Measurements from ENCODE around the gene SNAPC2.

The SNAPC2 gene

GRCh38 chr19:7919610-7920518 lies at the start of gene SNAPC2:
TSS of gene SNAPC2 (plus strand) at chr19:7920338. CDS start at chr19:7920367, 29 bp downstream.
- DNase-seq: peak; percentile 95

GRCh38 chr19:7870571-7871436 lies 49.3 kb upstream of the SNAPC2 start:
- DNase-seq: no peak

- peak; percentile 53 for DNase-seq
These were observed 48.5 kb upstream of the SNAPC2 start for GRCh38 chr19:7871437-7872305.

- DNase-seq: no peak
These were observed 47.6 kb upstream of the SNAPC2 start for GRCh38 chr19:7872306-7873204.

GRCh38 chr19:7873304-7874075 lies 46.6 kb upstream of the SNAPC2 start:
- DNase-seq: no peak

- no peak for DNase-seq
These were observed 45.9 kb upstream of the SNAPC2 start, which contains the start of gene PRR36 for GRCh38 chr19:7874076-7874896. TSS of gene PRR36 (minus strand) at chr19:7874390. CDS start at chr19:7873689, 701 bp downstream.

- DNase-seq: no peak
These were observed 45.3 kb upstream of the SNAPC2 start for GRCh38 chr19:7874897-7875273.

GRCh38 chr19:7877249-7877836 lies 42.8 kb upstream of the SNAPC2 start:
- DNase-seq: no peak

- DNase-seq: no peak
These were observed 40.9 kb upstream of the SNAPC2 start for GRCh38 chr19:7879111-7879807.

GRCh38 chr19:7879836-7880235 lies 40.3 kb upstream of the SNAPC2 start:
- DNase-seq: no peak

- no peak for DNase-seq
These were observed 38.2 kb upstream of the SNAPC2 start for GRCh38 chr19:7881910-7882309.

- DNase-seq: no peak
These were observed 37.0 kb upstream of the SNAPC2 start for GRCh38 chr19:7883105-7883504.

GRCh38 chr19:7883796-7884570 lies 36.2 kb upstream of the SNAPC2 start:
- no peak for DNase-seq

- DNase-seq: no peak
These were observed 34.3 kb upstream of the SNAPC2 start for GRCh38 chr19:7885818-7886217.

- DNase-seq: no peak
These were observed 32.6 kb upstream of the SNAPC2 start for GRCh38 chr19:7887408-7888144.

GRCh38 chr19:7888145-7888825 lies 31.9 kb upstream of the SNAPC2 start, which contains the start of gene LRRC8E:
TSS of gene LRRC8E (plus strand) at chr19:7888510. CDS start at chr19:7895604, 7,094 bp downstream.
- no peak for DNase-seq

Measured in activated effector memory CD4-positive, alpha-beta T cell treated with Interleukin-2 at 50 U/mL for 16 hours (primary cell).